PFSK-1 (cell line): ENCODE data around the gene DLGAP5.

Experiments
- FOXP2 ChIP-seq: optimal IDR thresholded peaks from 2 replicates; pipeline ENCODE3; 2011; ENCODE audit warnings: borderline replicate concordance, control low read depth, inconsistent platforms; ENCODE audit not compliant: insufficient read depth; ENCODE audit errors: extremely low read length, extremely low read depth
- POLR2AphosphoS5 ChIP-seq: IDR thresholded peaks from 2 replicates; pipeline ENCODE4 v1.6.1; 2012; ENCODE audit warnings: low read depth, mild to moderate bottlenecking, control low read depth, low read length, moderate library complexity
- REST ChIP-seq, 2 experiments: IDR thresholded peaks; 2 replicates each; pipeline versions ENCODE4 v1.6.1 to v1.8.0; 2011 to 2012; ENCODE audit warnings: low read depth in 2 of 2, low read length in 2 of 2, control low read depth in 1 of 2, inconsistent platforms in 1 of 2, mild to moderate bottlenecking in 1 of 2, moderate library complexity in 1 of 2; ENCODE audit not compliant: insufficient read depth in 1 of 2
- SIN3A ChIP-seq: IDR thresholded peaks from 2 replicates; pipeline ENCODE4 v1.6.1; 2012; ENCODE audit warnings: mild to moderate bottlenecking, low read length, moderate library complexity, borderline replicate concordance; ENCODE audit not compliant: insufficient read depth
- TAF1 ChIP-seq: IDR thresholded peaks from 2 replicates; pipeline ENCODE4 v1.6.1; 2012; ENCODE audit warnings: low read length, control low read depth, borderline replicate concordance; ENCODE audit not compliant: insufficient read depth

DLGAP5 gene

GRCh38 chr14:55127460-55127951, 63.9 kb downstream of the DLGAP5 start:
- no peak for TF ChIP-seq POLR2AphosphoS5
- no peak for TF ChIP-seq FOXP2
- no peak for TF ChIP-seq TAF1
- TF ChIP-seq REST (IDR thresholded peaks at IDR 0.05; ENCODE audit: insufficient read depth in 1 of 2, low read depth in 2 of 2, low read length in 2 of 2) = no peak
- no peak for TF ChIP-seq SIN3A

DNA sequence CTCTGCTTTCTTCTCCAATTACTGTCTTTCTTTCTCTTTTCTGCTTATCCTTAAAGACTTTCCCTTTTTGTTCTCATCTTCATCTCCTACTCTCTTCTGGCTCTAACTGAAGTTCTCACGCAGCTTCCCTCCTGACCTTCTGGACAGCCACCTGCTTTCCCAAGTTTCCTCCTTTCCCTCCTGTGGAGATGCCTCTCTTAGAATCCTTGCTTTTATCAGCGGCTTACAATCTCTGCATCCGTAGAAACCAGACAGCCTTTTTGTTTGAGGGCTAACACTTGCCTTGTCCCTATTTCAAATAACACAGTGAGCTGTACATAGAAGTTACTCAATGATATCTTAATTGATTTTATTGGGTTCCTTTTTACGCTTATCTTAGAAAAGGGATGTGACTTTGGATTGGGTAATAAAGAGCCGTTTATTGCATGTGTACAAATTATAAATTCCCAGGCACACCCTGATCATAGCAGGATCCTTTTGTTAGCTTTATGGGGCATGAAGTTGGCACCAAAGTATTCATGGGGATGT, 64.4 kb downstream of the DLGAP5 start:
- no peak for TF ChIP-seq TAF1
- TF ChIP-seq SIN3A = no peak
- no peak for TF ChIP-seq POLR2AphosphoS5
- TF ChIP-seq REST (IDR thresholded peaks at IDR 0.05; ENCODE audit: insufficient read depth in 1 of 2, low read depth in 2 of 2, low read length in 2 of 2) = no peak
- TF ChIP-seq FOXP2 = no peak

DNA sequence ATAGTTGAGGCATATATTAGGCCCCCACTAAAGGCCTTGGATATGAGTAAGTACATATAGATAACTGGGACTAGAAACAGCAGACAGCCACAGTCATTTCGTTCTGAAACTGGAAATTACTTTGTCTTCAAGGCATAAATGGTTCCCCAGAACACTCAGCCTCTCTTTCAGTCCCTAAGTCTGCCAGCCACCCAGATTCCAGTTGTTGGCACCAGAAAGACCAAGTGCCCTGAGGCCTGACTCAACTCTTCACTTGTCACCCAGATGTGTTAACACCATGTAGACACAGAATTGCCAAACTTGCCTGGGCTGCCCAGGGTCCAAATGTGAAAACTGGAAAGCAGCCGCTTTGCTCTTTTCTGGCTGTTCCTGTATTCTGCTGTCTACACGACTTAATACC, 65.4 kb downstream of the DLGAP5 start:
- TF ChIP-seq POLR2AphosphoS5 (no peak), REST (IDR thresholded peaks at IDR 0.05; ENCODE audit: insufficient read depth in 1 of 2, low read depth in 2 of 2, low read length in 2 of 2) (no peak), TAF1 (no peak), SIN3A (no peak), FOXP2 (no peak)

- no peak for TF ChIP-seq FOXP2
- no peak for TF ChIP-seq POLR2AphosphoS5
- TF ChIP-seq TAF1 = no peak
- no peak for TF ChIP-seq SIN3A
- TF ChIP-seq REST (IDR thresholded peaks at IDR 0.05; ENCODE audit: insufficient read depth in 1 of 2, low read depth in 2 of 2, low read length in 2 of 2) = no peak
Observed at GRCh38 chr14:55125403-55125802, 66.0 kb downstream of the DLGAP5 start.

DNA sequence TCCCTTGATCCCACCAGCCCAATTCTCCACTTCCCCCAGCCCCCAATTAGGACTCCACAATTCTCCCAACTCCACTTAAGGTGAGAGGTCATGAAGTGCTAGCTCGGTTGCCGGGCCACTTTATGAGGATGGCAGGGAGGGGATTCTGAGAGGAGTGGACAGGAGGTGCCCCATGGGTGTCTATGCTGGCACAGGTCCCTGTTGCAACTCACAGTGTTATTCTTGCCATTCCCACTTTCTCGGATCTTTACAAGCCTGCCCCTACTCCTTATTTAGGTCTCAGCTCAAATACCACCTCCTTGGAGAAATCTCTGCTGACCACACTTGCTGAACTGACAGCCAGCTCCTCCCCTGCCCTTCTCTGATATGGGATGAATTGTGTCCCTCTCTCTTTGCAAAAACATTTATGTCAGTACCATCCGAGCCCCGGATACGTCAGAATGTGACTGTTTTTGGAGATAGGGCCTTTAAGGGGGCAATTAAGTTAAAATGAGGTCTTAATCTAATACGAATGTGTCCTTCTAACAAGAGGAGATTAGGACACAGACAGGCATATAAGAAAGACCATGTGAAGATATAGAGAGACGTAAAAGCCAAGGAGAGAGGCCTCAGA, 66.5 kb downstream of the DLGAP5 start:
- TF ChIP-seq REST (IDR thresholded peaks at IDR 0.05; ENCODE audit: insufficient read depth in 1 of 2, low read depth in 2 of 2, low read length in 2 of 2) (no peak), SIN3A (no peak), FOXP2 (no peak), TAF1 (no peak), POLR2AphosphoS5 (no peak)
